NCI-H446 (cell line): Measurements from ENCODE around the gene RNF34.

ENCODE experiments used
- DNase-seq, 2 experiments: peaks; one replicate each; lab custom pipeline; 2025; lab: John Stamatoyannopoulos, UW

The RNF34 gene

GRCh38 chr12:121438905-121439304, 39.0 kb downstream of the RNF34 start:
- no peak for DNase-seq

- DNase-seq = no peak
Observed at GRCh38 chr12:121439715-121440114, 39.8 kb downstream of the RNF34 start.

- no peak for DNase-seq
Observed at GRCh38 chr12:121440768-121441167, 40.9 kb downstream of the RNF34 start.

- DNase-seq = no peak
Observed at GRCh38 chr12:121441555-121441954, 41.6 kb downstream of the RNF34 start.

- no peak for DNase-seq
Observed at GRCh38 chr12:121442028-121442948, 42.4 kb downstream of the RNF34 start.

GRCh38 chr12:121443193-121443870, 43.4 kb downstream of the RNF34 start:
- DNase-seq = peak; percentile 16 to 67

- DNase-seq = no peak
Observed at GRCh38 chr12:121443911-121444841, 44.3 kb downstream of the RNF34 start.

GRCh38 chr12:121444842-121445202, 44.9 kb downstream of the RNF34 start:
- DNase-seq = no peak

- DNase-seq = no peak
Observed at GRCh38 chr12:121446750-121447149, 46.8 kb downstream of the RNF34 start.

- no peak for DNase-seq
Observed at GRCh38 chr12:121448771-121449315, 48.9 kb downstream of the RNF34 start.

- no peak for DNase-seq
Observed at GRCh38 chr12:121451961-121452339, 52.0 kb downstream of the RNF34 start.

GRCh38 chr12:121452340-121452984, 52.5 kb downstream of the RNF34 start:
- no peak for DNase-seq

GRCh38 chr12:121452985-121453360, 53.1 kb downstream of the RNF34 start:
- no peak for DNase-seq

- no peak for DNase-seq
Observed at GRCh38 chr12:121453629-121454028, 53.7 kb downstream of the RNF34 start.

- DNase-seq = no peak
Observed at GRCh38 chr12:121454921-121455320, 55.0 kb downstream of the RNF34 start.

- DNase-seq = no peak
Observed at GRCh38 chr12:121455766-121456420, 56.0 kb downstream of the RNF34 start.

- DNase-seq = no peak
Observed at GRCh38 chr12:121456551-121456950, 56.6 kb downstream of the RNF34 start.

- no peak for DNase-seq
Observed at GRCh38 chr12:121461048-121461447, 61.1 kb downstream of the RNF34 start.

GRCh38 chr12:121464331-121464730, 64.4 kb downstream of the RNF34 start:
- DNase-seq = no peak

GRCh38 chr12:121465921-121466793, 66.2 kb downstream of the RNF34 start:
- peak in 1 of 2 experiments; percentile 11 for DNase-seq
